ENCODE results near the gene ANKS6.

ANKS6 gene

GRCh38 chr9:98811051-98811650 lies 14.8 kb upstream of the ANKS6 start:
- no peak overlapping the region for H2AK5ac ChIP-seq (ENCODE audit: low read length)
- DNase-seq: no peak
- H3K4me2 ChIP-seq (ENCODE audit: low read length): no peak overlapping the region
- no peak overlapping the region for H3K18ac ChIP-seq (ENCODE audit: low read length)
- no peak overlapping the region for H3K4me3 ChIP-seq (ENCODE audit: low read length)
- H3K56ac ChIP-seq (ENCODE audit: low read length): no peak overlapping the region
- no peak overlapping the region for H4K8ac ChIP-seq (ENCODE audit: low read depth, low read length)
- no CpG with 5 or more reads among the region's 2 CpGs for WGBS (ENCODE audit: extremely low coverage, insufficient coverage, low lambda C conversion rate)
- no peaks in the 10 kb centered on the region for H3K27me3 ChIP-seq (ENCODE audit: insufficient read depth, low read length, poor library complexity)
- H3K27ac ChIP-seq (ENCODE audit: low read depth, low read length): no peak overlapping the region
- no peak overlapping the region for H3K23ac ChIP-seq (ENCODE audit: low read length)
- H3K4me1 ChIP-seq (ENCODE audit: control insufficient read depth, low read depth, low read length): no peaks in the 10 kb centered on the region
- H3K4ac ChIP-seq (ENCODE audit: low read depth, low read length): no peak overlapping the region
- no peak overlapping the region for H2BK5ac ChIP-seq (ENCODE audit: low read length)
- no peak overlapping the region for H2BK15ac ChIP-seq (replicated peaks; ENCODE audit: low read depth)
- no peak overlapping the region for H4K5ac ChIP-seq (ENCODE audit: low read length)
- H3K79me2 ChIP-seq (ENCODE audit: control insufficient read depth, insufficient read depth, low read length): no peaks in the 10 kb centered on the region
- no peak overlapping the region for H3K9ac ChIP-seq (ENCODE audit: low read length)
- H3K79me1 ChIP-seq (ENCODE audit: low read length): no peaks in the 10 kb centered on the region
- no peak overlapping the region for H2BK120ac ChIP-seq (ENCODE audit: low read depth, low read length)
- no peaks in the 10 kb centered on the region for H3K36me3 ChIP-seq (ENCODE audit: control insufficient read depth, insufficient read depth, low read length)

- no CpG with 5 or more reads among the region's 3 CpGs for WGBS (ENCODE audit: extremely low coverage, insufficient coverage, low lambda C conversion rate)
- H3K9ac ChIP-seq (ENCODE audit: low read length): no peak overlapping the region
- H3K4me3 ChIP-seq (ENCODE audit: low read length): no peak overlapping the region
- H2BK5ac ChIP-seq (ENCODE audit: low read length): no peak overlapping the region
- H3K4ac ChIP-seq (ENCODE audit: low read depth, low read length): no peak overlapping the region
- H3K79me2 ChIP-seq (ENCODE audit: control insufficient read depth, insufficient read depth, low read length): no peaks in the 10 kb centered on the region
- H4K5ac ChIP-seq (ENCODE audit: low read length): no peak overlapping the region
- H2AK5ac ChIP-seq (ENCODE audit: low read length): no peak overlapping the region
- H3K36me3 ChIP-seq (ENCODE audit: control insufficient read depth, insufficient read depth, low read length): no peaks in the 10 kb centered on the region
- H3K56ac ChIP-seq (ENCODE audit: low read length): no peak overlapping the region
- H3K27ac ChIP-seq (ENCODE audit: low read depth, low read length): no peak overlapping the region
- no peak overlapping the region for H4K8ac ChIP-seq (ENCODE audit: low read depth, low read length)
- H3K79me1 ChIP-seq (ENCODE audit: low read length): no peaks in the 10 kb centered on the region
- H3K18ac ChIP-seq (ENCODE audit: low read length): no peak overlapping the region
- no peak overlapping the region for H2BK15ac ChIP-seq (replicated peaks; ENCODE audit: low read depth)
- DNase-seq: no peak
- H3K4me2 ChIP-seq (ENCODE audit: low read length): no peak overlapping the region
- no peaks in the 10 kb centered on the region for H3K27me3 ChIP-seq (ENCODE audit: insufficient read depth, low read length, poor library complexity)
- no peaks in the 10 kb centered on the region for H3K4me1 ChIP-seq (ENCODE audit: control insufficient read depth, low read depth, low read length)
- no peak overlapping the region for H2BK120ac ChIP-seq (ENCODE audit: low read depth, low read length)
- H3K23ac ChIP-seq (ENCODE audit: low read length): no peak overlapping the region
Measured at GRCh38 chr9:98810102-98810842, 13.9 kb upstream of the ANKS6 start.

- H2BK5ac ChIP-seq (ENCODE audit: low read length): no peak overlapping the region
- no peak overlapping the region for H3K56ac ChIP-seq (ENCODE audit: low read length)
- no CpG with 5 or more reads among the region's 9 CpGs for WGBS (ENCODE audit: extremely low coverage, insufficient coverage, low lambda C conversion rate)
- H4K5ac ChIP-seq (ENCODE audit: low read length): no peak overlapping the region
- no peak overlapping the region for H3K9ac ChIP-seq (ENCODE audit: low read length)
- no peak overlapping the region for H3K4ac ChIP-seq (ENCODE audit: low read depth, low read length)
- H3K4me2 ChIP-seq (ENCODE audit: low read length): no peak overlapping the region
- H2BK120ac ChIP-seq (ENCODE audit: low read depth, low read length): no peak overlapping the region
- no peak overlapping the region for H3K27ac ChIP-seq (ENCODE audit: low read depth, low read length)
- no peaks in the 10 kb centered on the region for H3K79me1 ChIP-seq (ENCODE audit: low read length)
- H3K18ac ChIP-seq (ENCODE audit: low read length): no peak overlapping the region
- no peak overlapping the region for H2AK5ac ChIP-seq (ENCODE audit: low read length)
- H2BK15ac ChIP-seq (replicated peaks; ENCODE audit: low read depth): no peak overlapping the region
- no peak overlapping the region for H3K23ac ChIP-seq (ENCODE audit: low read length)
- H3K27me3 ChIP-seq (ENCODE audit: insufficient read depth, low read length, poor library complexity): no peaks in the 10 kb centered on the region
- DNase-seq: peak; percentile 89
- H3K79me2 ChIP-seq (ENCODE audit: control insufficient read depth, insufficient read depth, low read length): no peaks in the 10 kb centered on the region
- no peak overlapping the region for H4K8ac ChIP-seq (ENCODE audit: low read depth, low read length)
- H3K36me3 ChIP-seq (ENCODE audit: control insufficient read depth, insufficient read depth, low read length): no peaks in the 10 kb centered on the region
- H3K4me1 ChIP-seq (ENCODE audit: control insufficient read depth, low read depth, low read length): no peaks in the 10 kb centered on the region
- no peak overlapping the region for H3K4me3 ChIP-seq (ENCODE audit: low read length)
Measured at GRCh38 chr9:98809311-98810101, 13.2 kb upstream of the ANKS6 start.

- Histone ChIP-seq H3K4me3 (ENCODE audit: low read length) (no peak overlapping the region), H3K79me1 (ENCODE audit: low read length) (no peaks in the 10 kb centered on the region), H2AK5ac (ENCODE audit: low read length) (no peak overlapping the region), H3K79me2 (ENCODE audit: control insufficient read depth, insufficient read depth, low read length) (no peaks in the 10 kb centered on the region), H3K27ac (ENCODE audit: low read depth, low read length) (no peak overlapping the region), H2BK120ac (ENCODE audit: low read depth, low read length) (no peak overlapping the region), H2BK15ac (replicated peaks; ENCODE audit: low read depth) (no peak overlapping the region), H3K36me3 (ENCODE audit: control insufficient read depth, insufficient read depth, low read length) (no peaks in the 10 kb centered on the region), H3K23ac (ENCODE audit: low read length) (no peak overlapping the region), H3K9ac (ENCODE audit: low read length) (no peak overlapping the region), H3K4me1 (ENCODE audit: control insufficient read depth, low read depth, low read length) (no peaks in the 10 kb centered on the region), H3K18ac (ENCODE audit: low read length) (no peak overlapping the region), H3K4me2 (ENCODE audit: low read length) (no peak overlapping the region), H4K8ac (ENCODE audit: low read depth, low read length) (no peak overlapping the region), H3K27me3 (ENCODE audit: insufficient read depth, low read length, poor library complexity) (no peaks in the 10 kb centered on the region), H3K56ac (ENCODE audit: low read length) (no peak overlapping the region), H4K5ac (ENCODE audit: low read length) (no peak overlapping the region), H3K4ac (ENCODE audit: low read depth, low read length) (no peak overlapping the region), H2BK5ac (ENCODE audit: low read length) (no peak overlapping the region)
- DNase-seq: no peak
- no CpG with 5 or more reads among the region's 2 CpGs for WGBS (ENCODE audit: extremely low coverage, insufficient coverage, low lambda C conversion rate)
Measured at GRCh38 chr9:98808875-98809274, 12.5 kb upstream of the ANKS6 start.

- H2BK120ac ChIP-seq (ENCODE audit: low read depth, low read length): no peak overlapping the region
- H3K18ac ChIP-seq (ENCODE audit: low read length): no peak overlapping the region
- H3K27ac ChIP-seq (ENCODE audit: low read depth, low read length): no peak overlapping the region
- no peaks in the 10 kb centered on the region for H3K4me1 ChIP-seq (ENCODE audit: control insufficient read depth, low read depth, low read length)
- no peak overlapping the region for H4K8ac ChIP-seq (ENCODE audit: low read depth, low read length)
- H3K79me1 ChIP-seq (ENCODE audit: low read length): no peaks in the 10 kb centered on the region
- H3K23ac ChIP-seq (ENCODE audit: low read length): no peak overlapping the region
- H3K36me3 ChIP-seq (ENCODE audit: control insufficient read depth, insufficient read depth, low read length): no peaks in the 10 kb centered on the region
- H3K4me3 ChIP-seq (ENCODE audit: low read length): no peak overlapping the region
- no peaks in the 10 kb centered on the region for H3K27me3 ChIP-seq (ENCODE audit: insufficient read depth, low read length, poor library complexity)
- DNase-seq: no peak
- H3K4ac ChIP-seq (ENCODE audit: low read depth, low read length): no peak overlapping the region
- no peak overlapping the region for H2BK15ac ChIP-seq (replicated peaks; ENCODE audit: low read depth)
- H3K79me2 ChIP-seq (ENCODE audit: control insufficient read depth, insufficient read depth, low read length): no peaks in the 10 kb centered on the region
- H4K5ac ChIP-seq (ENCODE audit: low read length): no peak overlapping the region
- WGBS (ENCODE audit: extremely low coverage, insufficient coverage, low lambda C conversion rate): no CpG with 5 or more reads among the region's 17 CpGs
- peak overlapping the region; percentile 53 for H3K4me2 ChIP-seq (ENCODE audit: low read length)
- no peak overlapping the region for H3K9ac ChIP-seq (ENCODE audit: low read length)
- H2BK5ac ChIP-seq (ENCODE audit: low read length): no peak overlapping the region
- no peak overlapping the region for H2AK5ac ChIP-seq (ENCODE audit: low read length)
- peak overlapping the region; percentile 80 for H3K56ac ChIP-seq (ENCODE audit: low read length)
Measured at GRCh38 chr9:98808411-98808815, 12.1 kb upstream of the ANKS6 start.

Measured in mesendoderm (in vitro differentiated cells).